ENCODE data around the gene AMPD2. TPM values are rescaled to one million over a fixed set of nuclear protein-coding genes. Genes with fewer than 3 reads are reported as not detected.

AMPD2 gene
- total and polyA plus RNA-seq, 2 of the 8 experiments (the other 6 are each of a cell fraction or from before 2014, with no cell fraction given), result 37.2 to 67.7 TPM

- TF ChIP-seq CHD7 (IDR thresholded peaks at IDR 0.05; ENCODE audit: insufficient replicate concordance, low read length) (no peak), GABPA (IDR thresholded peaks at IDR 0.05; ENCODE audit: borderline replicate concordance, insufficient read depth, low read length) (no peak), BRCA1 (IDR thresholded peaks at IDR 0.05; ENCODE audit: low read depth, low read length) (no peak), SP4 (IDR thresholded peaks at IDR 0.05; ENCODE audit: low read length) (no peak), EZH2 (IDR thresholded peaks at IDR 0.05; ENCODE audit: low read depth, low read length, severe bottlenecking) (no peak), TAF1 (IDR thresholded peaks at IDR 0.05; ENCODE audit: low read depth, low read length) (no peak)
These were observed 49.8 kb downstream of the AMPD2 start (continued) for GRCh38 chr1:109669246-109669948.

Measured in H1 (cell line).